Measurements from ENCODE around the gene MYO5B. TPM values are rescaled to one million over a fixed set of nuclear protein-coding genes. Genes with fewer than 3 reads are reported as not detected.

The MYO5B gene
- polyA plus RNA-seq, 1 experiment = 0.18 TPM

- DNase-seq (ENCODE audit: low read depth) = no peak
- H3K36me3 ChIP-seq (ENCODE audit: control insufficient read depth, insufficient read depth, low read length) = no peaks in the 10 kb centered on the region
- ChIA-PET POLR2A (no interaction called here), CTCF (interaction anchor here (0.9 to 2.7 kb wide), 3 partner anchors 8 to 259 kb away, joined by 3 to 14 read pairs (median 5); no protein-coding TSS in a partner anchor)
- peak; percentile 46 for TF ChIP-seq CTCF (IDR thresholded peaks at IDR 0.05; ENCODE audit: insufficient read depth, low read depth, low read length)
- no peaks in the 10 kb centered on the region; the same call in 1 of the 2 replicates for H3K27me3 ChIP-seq (ENCODE audit: control insufficient read depth, insufficient read depth, low read length)
- H3K4me3 ChIP-seq (ENCODE audit: low read depth, low read length) = no peak overlapping the region
Observed at GRCh38 chr18:50009773-50010335, 185.1 kb downstream of the MYO5B start.

GRCh38 chr18:50008306-50008705 is 186.6 kb downstream of the MYO5B start:
- Histone ChIP-seq H3K27me3 (ENCODE audit: control insufficient read depth, insufficient read depth, low read length) (no peaks in the 10 kb centered on the region; the same call in none of the 2 replicates), H3K36me3 (ENCODE audit: control insufficient read depth, insufficient read depth, low read length) (no peaks in the 10 kb centered on the region), H3K4me3 (ENCODE audit: low read depth, low read length) (no peak overlapping the region)
- no peak for TF ChIP-seq CTCF (IDR thresholded peaks at IDR 0.05; ENCODE audit: insufficient read depth, low read depth, low read length)
- POLR2A ChIA-PET = no interaction called here
- CTCF ChIA-PET = no interaction called here
- no peak for DNase-seq (ENCODE audit: low read depth)

- POLR2A ChIA-PET = no interaction called here
- CTCF ChIA-PET = interaction anchor here (1.0 to 2.5 kb wide), 3 partner anchors 26 to 351 kb away, joined by 3 to 9 read pairs (median 4); no protein-coding TSS in a partner anchor
- no peaks in the 10 kb centered on the region for H3K36me3 ChIP-seq (ENCODE audit: control insufficient read depth, insufficient read depth, low read length)
- no peak for DNase-seq (ENCODE audit: low read depth)
- no peak for TF ChIP-seq CTCF (IDR thresholded peaks at IDR 0.05; ENCODE audit: insufficient read depth, low read depth, low read length)
- H3K27me3 ChIP-seq (ENCODE audit: control insufficient read depth, insufficient read depth, low read length) = no peaks in the 10 kb centered on the region; the same call in none of the 2 replicates
- H3K4me3 ChIP-seq (ENCODE audit: low read depth, low read length) = no peak overlapping the region
Observed at GRCh38 chr18:50006470-50007046, 188.4 kb downstream of the MYO5B start.

GRCh38 chr18:50004013-50004412 is 190.9 kb downstream of the MYO5B start:
- Histone ChIP-seq H3K36me3 (ENCODE audit: control insufficient read depth, insufficient read depth, low read length) (no peaks in the 10 kb centered on the region), H3K4me3 (ENCODE audit: low read depth, low read length) (no peak overlapping the region), H3K27me3 (ENCODE audit: control insufficient read depth, insufficient read depth, low read length) (no peaks in the 10 kb centered on the region; the same call in none of the 2 replicates)
- TF ChIP-seq CTCF (IDR thresholded peaks at IDR 0.05; ENCODE audit: insufficient read depth, low read depth, low read length) = no peak
- DNase-seq (ENCODE audit: low read depth) = no peak
- POLR2A ChIA-PET = no interaction called here
- CTCF ChIA-PET = no interaction called here

- DNase-seq (ENCODE audit: low read depth) = no peak
- CTCF ChIA-PET = interaction anchor here (1.8 kb wide), 1 partner anchor 8 kb away, joined by 5 read pairs; no protein-coding TSS in a partner anchor
- no peak overlapping the region for H3K4me3 ChIP-seq (ENCODE audit: low read depth, low read length)
- TF ChIP-seq CTCF (IDR thresholded peaks at IDR 0.05; ENCODE audit: insufficient read depth, low read depth, low read length) = no peak
- no peaks in the 10 kb centered on the region for H3K36me3 ChIP-seq (ENCODE audit: control insufficient read depth, insufficient read depth, low read length)
- no peaks in the 10 kb centered on the region; the same call in none of the 2 replicates for H3K27me3 ChIP-seq (ENCODE audit: control insufficient read depth, insufficient read depth, low read length)
- POLR2A ChIA-PET = no interaction called here
Observed at GRCh38 chr18:50002781-50003180, 192.2 kb downstream of the MYO5B start.
